NCI-H1105 treated with DMSO at 0.1 percent for 48 hours (cell line): ENCODE data around the gene C3orf52.
"Not testable (repeated sequence)": the region's sequence is repeated elsewhere in the genome, so short reads cannot be mapped to it uniquely, and the experiment has no call there.

Source experiments
- DNase-seq: peaks from one replicate; lab custom pipeline; 2025; lab: John Stamatoyannopoulos, UW

The C3orf52 gene

GRCh38 chr3:112086076-112086854 is at the start of gene C3orf52:
TSS of gene C3orf52 (plus strand) at chr3:112086389. CDS start at chr3:112086408, 19 bp downstream.
- peak; percentile 77 for DNase-seq

GRCh38 chr3:112037194-112037593 is 49.0 kb upstream of the C3orf52 start:
- DNase-seq = not testable (repeated sequence)

- DNase-seq = no peak
These were observed 47.3 kb upstream of the C3orf52 start for GRCh38 chr3:112038863-112039262.

- DNase-seq = no peak
These were observed 44.9 kb upstream of the C3orf52 start for GRCh38 chr3:112041321-112041720.

- DNase-seq = peak; percentile 98
These were observed 43.3 kb upstream of the C3orf52 start for GRCh38 chr3:112042842-112043280.

- peak; percentile 93 for DNase-seq
These were observed 42.5 kb upstream of the C3orf52 start for GRCh38 chr3:112043621-112044201.

GRCh38 chr3:112046599-112046998 is 39.6 kb upstream of the C3orf52 start:
- no peak for DNase-seq

GRCh38 chr3:112047264-112047663 is 38.9 kb upstream of the C3orf52 start:
- DNase-seq = no peak

GRCh38 chr3:112048911-112049310 is 37.3 kb upstream of the C3orf52 start:
- DNase-seq = no peak

GRCh38 chr3:112053229-112053628 is 33.0 kb upstream of the C3orf52 start:
- no peak for DNase-seq

- DNase-seq = no peak
These were observed 29.7 kb upstream of the C3orf52 start for GRCh38 chr3:112056451-112056929.

- DNase-seq = no peak
These were observed 26.7 kb upstream of the C3orf52 start for GRCh38 chr3:112059497-112059896.

GRCh38 chr3:112061152-112061551 is 25.0 kb upstream of the C3orf52 start:
- DNase-seq = no peak

- not testable (repeated sequence) for DNase-seq
These were observed 13.7 kb upstream of the C3orf52 start for GRCh38 chr3:112072387-112073060.

- no peak for DNase-seq
These were observed 12.2 kb upstream of the C3orf52 start for GRCh38 chr3:112074006-112074405.

- DNase-seq = peak; percentile 60
These were observed 11.3 kb upstream of the C3orf52 start for GRCh38 chr3:112074616-112075497.

- DNase-seq = no peak
These were observed 7.8 kb upstream of the C3orf52 start for GRCh38 chr3:112078125-112079083.

- no peak for DNase-seq
These were observed 3.0 kb upstream of the C3orf52 start for GRCh38 chr3:112083239-112083638.

- no peak for DNase-seq
These were observed 1.0 kb upstream of the C3orf52 start for GRCh38 chr3:112084980-112085705.

GRCh38 chr3:112085735-112086075 is 484 bp upstream of the C3orf52 start:
- DNase-seq = no peak
